ENCODE data around the gene DTNBP1. TPM values are rescaled to one million over a fixed set of nuclear protein-coding genes. Genes with fewer than 3 reads are reported as not detected.

DTNBP1 gene
- total and polyA plus RNA-seq, 3 donors from 2014 or later = 21.8 to 25.4 (median 22.6) TPM

DNA sequence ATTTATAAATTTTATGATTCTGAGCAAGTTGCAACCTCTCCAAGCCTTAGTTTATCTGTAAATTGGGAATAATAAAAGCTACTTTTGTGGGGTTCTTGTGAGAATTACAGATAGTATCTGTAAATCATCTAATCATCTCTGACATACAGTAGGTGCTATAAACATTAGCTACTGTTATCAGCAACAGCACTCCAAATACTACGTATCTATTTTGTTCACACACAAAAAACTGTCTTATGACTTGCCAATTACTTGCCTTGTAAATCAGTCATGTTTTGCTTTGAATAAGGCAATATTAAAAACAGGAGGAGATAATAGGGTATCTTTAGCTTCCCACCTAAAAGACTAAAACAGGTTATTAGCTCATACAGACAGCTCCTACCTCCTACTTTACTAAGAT lies 36.7 kb downstream of the DTNBP1 start:
- H3K4me1 ChIP-seq = peaks cover 20% of the 10 kb centered on the region
- WGBS, 2 donors = 66 to 82% methylated on average over 1 of the region's 1 CpG

DNA sequence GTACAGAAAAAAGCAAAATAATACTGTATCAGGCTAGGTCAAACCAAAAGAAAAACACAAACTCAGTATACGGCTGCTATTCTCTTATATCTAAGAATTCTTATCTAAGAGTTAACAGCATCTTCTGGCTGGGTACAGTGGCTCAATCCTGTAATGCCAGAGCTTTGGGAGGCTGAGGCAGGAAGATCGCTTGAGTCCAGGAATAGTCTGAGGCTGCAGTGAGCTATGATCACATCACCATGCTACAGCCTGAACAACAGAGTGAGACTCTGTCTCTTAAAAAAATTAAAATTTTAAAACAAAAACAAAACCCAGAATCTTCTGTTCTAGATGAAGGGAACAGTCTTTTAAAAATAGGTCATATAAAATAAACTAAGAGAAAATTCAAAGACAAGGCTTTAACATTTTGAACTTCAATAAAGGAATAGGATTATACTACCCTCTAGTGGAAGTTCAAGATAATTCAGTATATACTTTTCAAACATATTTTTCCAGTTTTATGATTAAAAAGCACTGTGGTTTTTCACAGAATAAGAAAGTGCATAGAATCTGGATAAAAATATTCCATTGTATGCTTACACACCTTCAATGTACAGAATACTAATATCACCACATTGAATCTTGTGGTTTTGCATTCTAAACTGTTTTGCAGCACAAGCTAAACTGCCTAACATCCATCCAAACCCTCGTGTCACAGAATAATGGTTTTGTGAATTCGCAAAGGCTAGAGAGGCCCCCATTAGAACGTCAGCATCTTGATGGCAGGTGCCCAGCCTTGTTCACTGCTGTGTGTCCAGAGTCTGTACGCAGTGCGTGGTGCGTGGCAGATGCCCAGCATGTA lies 39.3 kb downstream of the DTNBP1 start:
- intact Hi-C loops (cut with DNase I; ENCODE audit: low total_unique reads) = no loop called here

More for the DNA sequence above, 36.7 kb downstream of the DTNBP1 start:
- Histone ChIP-seq H3K9me3 (no peaks in the 10 kb centered on the region), H3K4me3 (no peak overlapping the region), H3K36me3 (ENCODE audit: low read depth, missing control alignments) (no peaks in the 10 kb centered on the region), H3K27me3 (no peaks in the 10 kb centered on the region), H3K27ac (no peak overlapping the region)
- intact Hi-C loops (cut with DNase I; ENCODE audit: low total_unique reads) = no loop called here
- no peak for DNase-seq
- TF ChIP-seq POLR2A (IDR thresholded peaks at IDR 0.05) (no peak), CTCF (IDR thresholded peaks at IDR 0.05) (no peak)

GRCh38 chr6:15622045-15622740 lies 40.6 kb downstream of the DTNBP1 start:
- peak overlapping the region; percentile 45 to 77 for H3K27ac ChIP-seq
- H3K4me1 ChIP-seq = peaks cover 26% of the 10 kb centered on the region
- intact Hi-C loops (cut with DNase I; ENCODE audit: low total_unique reads) = no loop called here
- H3K4me3 ChIP-seq = no peak overlapping the region
- WGBS, 2 donors = 87 to 90% methylated on average over 4 of the region's 4 CpGs
- DNase-seq = no peak
- H3K27me3 ChIP-seq = no peaks in the 10 kb centered on the region
- no peaks in the 10 kb centered on the region for H3K36me3 ChIP-seq (ENCODE audit: low read depth, missing control alignments)
- H3K9me3 ChIP-seq = no peaks in the 10 kb centered on the region
- TF ChIP-seq CTCF (IDR thresholded peaks at IDR 0.05) = no peak
- no peak for TF ChIP-seq POLR2A (IDR thresholded peaks at IDR 0.05)

More for the DNA sequence above, 39.3 kb downstream of the DTNBP1 start:
- no peaks in the 10 kb centered on the region for H3K36me3 ChIP-seq (ENCODE audit: low read depth, missing control alignments)
- H3K27me3 ChIP-seq = no peaks in the 10 kb centered on the region
- peaks cover 26% of the 10 kb centered on the region for H3K4me1 ChIP-seq
- H3K27ac ChIP-seq = peak overlapping the region in 1 of 2 donors; percentile 54
- no peaks in the 10 kb centered on the region for H3K9me3 ChIP-seq
- DNase-seq = peak; percentile 41
- WGBS, 2 donors = 70 to 74% methylated on average over 8 of the region's 8 CpGs
- H3K4me3 ChIP-seq = no peak overlapping the region
- TF ChIP-seq CTCF (IDR thresholded peaks at IDR 0.05) (peak; percentile 52 to 78 (median 54)), POLR2A (IDR thresholded peaks at IDR 0.05) (no peak)

- WGBS, 2 donors = 24 to 31% methylated on average over 6 of the region's 6 CpGs
- no peaks in the 10 kb centered on the region for H3K27me3 ChIP-seq
- intact Hi-C loops (cut with DNase I; ENCODE audit: low total_unique reads) = no loop called here
- H3K4me1 ChIP-seq = peaks cover 26% of the 10 kb centered on the region
- no peaks in the 10 kb centered on the region for H3K36me3 ChIP-seq (ENCODE audit: low read depth, missing control alignments)
- H3K4me3 ChIP-seq = no peak overlapping the region
- peak; percentile 63 for DNase-seq
- no peaks in the 10 kb centered on the region for H3K9me3 ChIP-seq
- H3K27ac ChIP-seq = peak overlapping the region; percentile 45 to 77
- TF ChIP-seq POLR2A (IDR thresholded peaks at IDR 0.05) = no peak
- TF ChIP-seq CTCF (IDR thresholded peaks at IDR 0.05) = no peak
These were observed 41.4 kb downstream of the DTNBP1 start for GRCh38 chr6:15621203-15622044.

Data from testis (tissue), 3 donors.